Activated CD4-positive, alpha-beta memory T cell treated with anti-CD3 and anti-CD28 coated beads, Interleukin-2, amount 10 ng/mL, durations not matched to agents 7 days and 5 days (primary cell): ENCODE data around the gene ERMARD. TPM values are rescaled to one million over a fixed set of nuclear protein-coding genes. Genes with fewer than 3 reads are reported as not detected.
A peak's percentile ranks its signal among the peaks of the same experiment; 100 is the strongest.

Source experiments
- CTCF ChIA-PET: fragments of 350-600 bp; sonication (Branson Sonifier 250); formaldehyde crosslinking; loops from one replicate; lab custom pipeline; 2021; ENCODE audit warnings: antibody characterized with exemption, inconsistent platforms; lab: Charles Lee
- POLR2A ChIA-PET: fragments of 350-600 bp; sonication (Branson Sonifier 250); formaldehyde crosslinking; loops from one replicate; lab custom pipeline; 2021; ENCODE audit warnings: antibody characterized with exemption; lab: Charles Lee
- DNase-seq: peaks from one replicate; pipeline ENCODE4 v3.0.0-alpha.2; 2020
- H3K27ac Mint-ChIP-seq: one replicate; pipeline ENCODE4 v1.8.0; 2021; ENCODE audit warnings: mild to moderate bottlenecking, mixed read lengths
- H3K27me3 Mint-ChIP-seq: one replicate; pipeline ENCODE4 v1.8.0; 2021; ENCODE audit warnings: mixed read lengths
- H3K36me3 Mint-ChIP-seq: one replicate; pipeline ENCODE4 v1.8.0; 2021; ENCODE audit warnings: low read depth, mixed read lengths
- H3K4me1 Mint-ChIP-seq: one replicate; pipeline ENCODE4 v1.8.0; 2021; ENCODE audit warnings: mixed read lengths
- H3K4me3 Mint-ChIP-seq: one replicate; pipeline ENCODE4 v1.8.0; 2021; ENCODE audit warnings: mild to moderate bottlenecking, mixed read lengths
- H3K9me3 Mint-ChIP-seq: one replicate; pipeline ENCODE4 v1.8.0; 2021; ENCODE audit warnings: mixed read lengths
- total RNA-seq, 2 experiments: library from RNA; stranded (reverse); gene quantifications; one replicate each; pipeline ENCODE4 v1.2.3, GENCODE V29; 2021

The ERMARD gene
- total RNA-seq, 2 experiments from 2014 or later: 29.3 to 30.7 TPM

- Mint-ChIP-seq H3K27me3 (peaks cover 36% of the 10 kb centered on the region), H3K4me3 (no peak overlapping the region), H3K36me3 (no peaks in the 10 kb centered on the region), H3K9me3 (no peaks in the 10 kb centered on the region), H3K27ac (no peak overlapping the region), H3K4me1 (peaks cover 40% of the 10 kb centered on the region)
- ChIA-PET POLR2A (no interaction called here), CTCF (interaction anchor here (1.1 to 6.4 kb wide), 3 partner anchors 14 to 24 kb away, joined by 3 to 72 read pairs (median 11); no protein-coding TSS in a partner anchor)
- DNase-seq: peak; percentile 14
Measured at GRCh38 chr6:169807699-169808607, 56.5 kb downstream of the ERMARD start.

DNA sequence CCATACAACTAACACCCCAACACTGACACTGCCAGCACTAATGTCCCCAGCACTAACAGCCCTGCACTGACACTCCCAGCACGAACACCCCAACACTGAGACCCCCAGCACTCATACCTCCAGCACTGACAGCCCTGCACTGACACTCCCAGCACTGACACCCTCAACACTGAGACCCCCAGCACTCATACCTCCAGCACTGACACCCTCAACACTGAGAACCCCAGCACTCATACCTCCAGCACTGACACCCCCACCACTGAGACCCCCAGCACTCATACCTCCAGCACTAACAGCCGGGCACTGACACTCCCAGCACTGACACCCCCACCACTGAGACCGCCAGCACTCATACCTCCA is 57.2 kb downstream of the ERMARD start:
- Mint-ChIP-seq H3K4me1 (peaks cover 33% of the 10 kb centered on the region), H3K27me3 (peaks cover 33% of the 10 kb centered on the region), H3K4me3 (no peak overlapping the region), H3K36me3 (no peaks in the 10 kb centered on the region), H3K9me3 (no peaks in the 10 kb centered on the region), H3K27ac (no peak overlapping the region)
- CTCF ChIA-PET: no interaction called here
- POLR2A ChIA-PET: no interaction called here
- DNase-seq: no peak

GRCh38 chr6:169809386-169809785 is 58.0 kb downstream of the ERMARD start:
- ChIA-PET POLR2A (no interaction called here), CTCF (no interaction called here)
- no peak overlapping the region for H3K27ac Mint-ChIP-seq
- peaks cover 25% of the 10 kb centered on the region for H3K27me3 Mint-ChIP-seq
- H3K9me3 Mint-ChIP-seq: no peaks in the 10 kb centered on the region
- peaks cover 25% of the 10 kb centered on the region for H3K4me1 Mint-ChIP-seq
- H3K4me3 Mint-ChIP-seq: no peak overlapping the region
- DNase-seq: peak; percentile 7
- no peaks in the 10 kb centered on the region for H3K36me3 Mint-ChIP-seq

DNA sequence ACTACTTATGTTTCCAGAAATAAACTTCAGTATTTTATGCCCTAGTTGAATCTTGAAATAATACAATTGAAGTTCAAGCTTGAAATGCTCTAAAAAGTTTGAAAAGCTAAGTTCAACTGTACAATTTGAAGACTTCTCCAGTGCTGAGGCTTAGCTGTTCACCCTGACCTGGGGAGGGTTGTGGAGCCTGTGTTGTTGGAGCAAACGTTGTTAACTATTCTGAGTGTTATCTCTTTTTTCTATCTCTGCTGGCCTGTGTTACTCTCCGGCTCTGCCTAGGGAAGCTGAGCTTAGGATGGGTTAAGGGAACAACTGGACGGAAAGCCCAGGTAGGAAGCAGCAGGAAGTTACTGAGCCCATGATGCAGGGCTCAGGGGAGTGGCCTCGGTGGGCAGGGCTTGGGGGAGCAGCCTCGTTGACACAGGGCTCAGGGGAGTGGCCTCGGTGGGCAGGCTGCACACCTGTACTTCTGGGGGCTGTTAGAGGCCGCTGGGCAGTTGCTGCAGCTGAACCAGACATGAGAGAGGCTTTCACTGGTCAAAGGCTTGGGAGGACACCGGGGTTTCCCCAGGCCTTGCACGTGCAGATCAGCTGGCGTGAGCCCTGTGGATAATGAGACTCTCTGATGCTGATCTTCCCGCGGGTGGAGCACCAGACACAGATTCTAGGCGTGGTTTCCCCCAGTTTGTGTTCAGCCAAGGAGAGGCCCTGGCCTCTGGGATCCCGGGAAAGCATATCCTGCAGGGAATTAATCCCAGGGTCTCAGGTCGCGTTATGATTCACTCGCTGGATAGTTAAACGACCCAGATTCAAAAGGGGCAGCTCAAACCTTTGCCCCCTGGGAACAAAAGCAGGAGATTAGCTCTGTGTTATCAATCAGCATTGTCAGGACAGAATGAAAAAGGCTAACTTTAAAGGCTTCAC is 58.9 kb downstream of the ERMARD start:
- Mint-ChIP-seq H3K4me1 (peaks cover 17% of the 10 kb centered on the region), H3K27ac (no peak overlapping the region), H3K4me3 (no peak overlapping the region), H3K27me3 (peaks cover 20% of the 10 kb centered on the region), H3K36me3 (no peaks in the 10 kb centered on the region), H3K9me3 (no peaks in the 10 kb centered on the region)
- ChIA-PET POLR2A (no interaction called here), CTCF (no interaction called here)
- DNase-seq: peak; percentile 13

DNA sequence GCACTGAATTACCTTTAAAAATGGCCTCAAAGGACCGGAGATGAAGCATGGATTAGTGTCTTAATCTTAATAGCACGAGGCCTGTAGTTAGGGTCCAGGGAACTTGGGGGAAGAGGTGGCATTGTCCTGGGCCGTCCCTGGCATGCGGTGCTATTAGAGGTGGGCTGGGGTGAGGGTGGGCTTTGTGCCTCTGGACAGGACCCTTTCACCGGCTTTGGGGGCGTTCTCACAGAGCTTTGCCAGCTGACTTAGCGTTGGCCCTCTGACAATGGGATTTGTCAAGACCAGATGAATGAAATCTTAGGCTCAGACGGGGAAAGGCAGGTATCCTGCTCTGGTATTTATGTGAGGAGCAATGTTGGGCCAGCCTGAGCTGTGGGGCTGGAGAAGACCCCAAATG is 59.6 kb downstream of the ERMARD start:
- Mint-ChIP-seq H3K27me3 (peaks cover 18% of the 10 kb centered on the region), H3K4me3 (no peak overlapping the region), H3K27ac (no peak overlapping the region), H3K9me3 (peaks cover under 1% of the 10 kb centered on the region), H3K4me1 (peaks cover 12% of the 10 kb centered on the region), H3K36me3 (no peaks in the 10 kb centered on the region)
- ChIA-PET CTCF (no interaction called here), POLR2A (no interaction called here)
- DNase-seq: peak; percentile 6

DNA sequence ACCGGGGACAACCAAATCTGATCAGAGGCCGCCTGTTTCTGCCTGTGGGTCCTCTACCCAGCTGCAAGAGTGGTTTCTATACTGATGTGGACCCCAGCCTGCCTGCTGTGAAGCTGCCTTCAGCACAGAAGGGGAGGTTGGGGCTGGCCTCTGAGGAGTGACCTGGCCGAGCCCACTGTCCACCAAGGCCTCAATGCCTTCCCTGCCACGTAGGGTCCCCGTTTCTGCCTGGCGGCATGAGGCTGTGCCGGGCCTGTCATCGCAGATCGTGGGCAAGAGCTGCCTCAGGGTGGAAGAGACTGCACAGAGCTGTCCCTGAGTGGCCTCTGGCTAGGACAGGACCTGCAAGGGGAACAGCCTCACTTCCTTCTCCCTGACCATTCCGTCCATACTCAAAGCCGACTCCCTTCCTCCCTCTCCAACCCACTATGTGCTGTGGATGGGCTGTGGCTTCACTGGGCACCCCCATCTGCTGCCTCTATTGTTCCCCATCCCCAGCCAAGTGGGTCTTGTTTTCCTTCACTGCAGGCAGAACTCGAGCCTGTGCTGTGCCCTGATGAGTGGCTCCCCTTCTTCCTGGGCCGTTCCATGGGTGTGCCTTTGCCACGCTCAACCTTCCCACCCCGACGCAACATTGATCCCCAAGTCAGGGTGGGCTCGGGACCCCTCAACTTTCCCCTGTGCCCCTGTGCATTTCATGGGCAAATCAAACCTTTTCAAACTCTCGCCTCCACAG is 60.3 kb downstream of the ERMARD start:
- peak; percentile 9 for DNase-seq
- peaks cover 15% of the 10 kb centered on the region for H3K27me3 Mint-ChIP-seq
- no peaks in the 10 kb centered on the region for H3K36me3 Mint-ChIP-seq
- ChIA-PET POLR2A (no interaction called here), CTCF (interaction anchor here (0.8 kb wide), 1 partner anchor 20 kb away, joined by 3 read pairs; no protein-coding TSS in a partner anchor)
- H3K9me3 Mint-ChIP-seq: peaks cover 3% of the 10 kb centered on the region
- peaks cover 9% of the 10 kb centered on the region for H3K4me1 Mint-ChIP-seq
- no peak overlapping the region for H3K4me3 Mint-ChIP-seq
- no peak overlapping the region for H3K27ac Mint-ChIP-seq

DNA sequence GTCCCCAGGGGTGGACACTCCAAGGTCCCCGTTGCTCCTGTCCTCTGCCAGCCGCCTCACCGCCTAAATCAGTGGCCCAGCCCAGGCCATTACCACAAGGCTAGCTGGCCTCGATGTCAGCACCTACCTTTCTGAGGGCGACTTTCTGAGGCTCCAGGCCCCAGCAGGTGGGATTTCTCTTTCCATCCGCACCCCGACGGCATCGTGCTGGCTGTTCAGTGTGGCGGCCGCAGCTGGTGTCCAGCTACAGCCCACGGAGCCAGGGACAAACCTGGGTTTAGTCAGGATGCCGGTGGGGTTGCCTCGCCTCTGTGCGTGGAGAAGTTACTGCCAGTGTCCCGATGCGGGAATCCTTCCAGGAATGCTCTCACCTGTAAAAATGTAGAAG is 60.8 kb downstream of the ERMARD start:
- peaks cover 3% of the 10 kb centered on the region for H3K9me3 Mint-ChIP-seq
- H3K36me3 Mint-ChIP-seq: no peaks in the 10 kb centered on the region
- POLR2A ChIA-PET: no interaction called here
- no peak overlapping the region for H3K4me3 Mint-ChIP-seq
- DNase-seq: no peak
- H3K4me1 Mint-ChIP-seq: peaks cover 6% of the 10 kb centered on the region
- no peak overlapping the region for H3K27ac Mint-ChIP-seq
- H3K27me3 Mint-ChIP-seq: peaks cover 19% of the 10 kb centered on the region
- CTCF ChIA-PET: interaction anchor here (0.8 kb wide), 1 partner anchor 19 kb away, joined by 3 read pairs; no protein-coding TSS in a partner anchor

GRCh38 chr6:169813969-169814368 is 62.5 kb downstream of the ERMARD start:
- H3K9me3 Mint-ChIP-seq: peaks cover 3% of the 10 kb centered on the region
- H3K4me3 Mint-ChIP-seq: no peak overlapping the region
- POLR2A ChIA-PET: no interaction called here
- H3K4me1 Mint-ChIP-seq: no peaks in the 10 kb centered on the region
- CTCF ChIA-PET: no interaction called here
- peaks cover 35% of the 10 kb centered on the region for H3K27me3 Mint-ChIP-seq
- DNase-seq: peak; percentile 6
- no peaks in the 10 kb centered on the region for H3K36me3 Mint-ChIP-seq
- H3K27ac Mint-ChIP-seq: no peak overlapping the region

DNA sequence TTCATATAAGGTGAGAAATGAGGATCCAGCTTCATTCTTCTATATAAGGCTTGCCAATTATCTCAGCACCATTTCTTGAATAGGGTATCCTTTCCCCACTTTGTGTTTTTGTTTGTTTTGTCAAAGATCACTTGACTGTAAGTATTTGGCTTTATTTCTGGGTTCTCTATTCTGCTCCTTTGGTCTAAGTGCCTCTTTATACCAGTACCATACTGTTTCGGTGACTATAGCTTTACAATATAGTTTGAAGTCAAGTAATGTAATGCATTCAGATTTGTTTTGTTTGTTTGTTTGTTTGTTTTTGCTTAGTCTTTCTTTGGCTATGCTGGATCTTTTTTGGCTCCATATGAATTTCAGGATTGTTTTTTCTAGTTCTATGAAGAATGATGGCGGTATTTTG is 64.6 kb downstream of the ERMARD start:
- ChIA-PET CTCF (interaction anchor here (0.7 kb wide), 1 partner anchor 12 kb away, joined by 3 read pairs; no protein-coding TSS in a partner anchor), POLR2A (no interaction called here)
- no peak overlapping the region for H3K4me3 Mint-ChIP-seq
- H3K27ac Mint-ChIP-seq: no peak overlapping the region
- no peaks in the 10 kb centered on the region for H3K4me1 Mint-ChIP-seq
- no peak for DNase-seq
- peaks cover 43% of the 10 kb centered on the region for H3K27me3 Mint-ChIP-seq
- peaks cover 3% of the 10 kb centered on the region for H3K9me3 Mint-ChIP-seq
- no peaks in the 10 kb centered on the region for H3K36me3 Mint-ChIP-seq

- ChIA-PET CTCF (no interaction called here), POLR2A (no interaction called here)
- no peak overlapping the region for H3K4me3 Mint-ChIP-seq
- H3K27me3 Mint-ChIP-seq: peaks cover 49% of the 10 kb centered on the region
- H3K36me3 Mint-ChIP-seq: no peaks in the 10 kb centered on the region
- H3K9me3 Mint-ChIP-seq: peaks cover 3% of the 10 kb centered on the region
- no peak overlapping the region for H3K27ac Mint-ChIP-seq
- H3K4me1 Mint-ChIP-seq: no peaks in the 10 kb centered on the region
- no peak for DNase-seq
Measured at GRCh38 chr6:169816975-169817374, 65.6 kb downstream of the ERMARD start.

DNA sequence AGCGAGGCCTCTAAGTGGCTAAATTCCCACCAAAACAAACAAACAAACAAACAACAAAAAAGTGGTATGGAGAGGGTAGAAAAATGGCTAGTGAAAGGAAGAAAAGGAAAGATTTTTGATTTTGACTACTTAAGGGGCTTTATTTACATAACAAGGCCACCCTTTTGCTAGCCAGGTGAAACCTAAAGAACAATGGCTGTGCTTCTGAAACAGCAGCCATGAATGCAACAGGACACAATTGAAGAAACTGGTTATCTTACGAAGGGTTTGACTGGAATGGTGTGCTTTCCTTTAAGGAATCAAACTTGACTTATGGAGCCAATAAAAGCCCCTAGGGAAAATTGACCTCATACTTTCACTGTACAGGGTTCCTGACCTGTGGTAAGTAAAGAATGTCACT is 68.9 kb downstream of the ERMARD start:
- Mint-ChIP-seq H3K4me1 (no peaks in the 10 kb centered on the region), H3K27me3 (peaks cover 56% of the 10 kb centered on the region), H3K27ac (no peak overlapping the region), H3K36me3 (no peaks in the 10 kb centered on the region), H3K4me3 (no peak overlapping the region), H3K9me3 (peaks cover 3% of the 10 kb centered on the region)
- CTCF ChIA-PET: no interaction called here
- POLR2A ChIA-PET: no interaction called here
- DNase-seq: no peak

- peaks cover 30% of the 10 kb centered on the region for H3K27me3 Mint-ChIP-seq
- peak; percentile 2 for DNase-seq
- CTCF ChIA-PET: interaction anchor here (1.5 kb wide), 1 partner anchor 7 kb away, joined by 4 read pairs; no protein-coding TSS in a partner anchor
Measured at GRCh38 chr6:169824021-169824420, 72.6 kb downstream of the ERMARD start.

More at GRCh38 chr6:169824021-169824420, 72.6 kb downstream of the ERMARD start:
- H3K27ac Mint-ChIP-seq: no peak overlapping the region
- H3K4me3 Mint-ChIP-seq: no peak overlapping the region
- no peaks in the 10 kb centered on the region for H3K9me3 Mint-ChIP-seq
- POLR2A ChIA-PET: no interaction called here
- no peaks in the 10 kb centered on the region for H3K36me3 Mint-ChIP-seq
- H3K4me1 Mint-ChIP-seq: no peaks in the 10 kb centered on the region
